ENCODE results near the gene KYNU. TPM values are rescaled to one million over a fixed set of nuclear protein-coding genes. Genes with fewer than 3 reads are reported as not detected.

KYNU gene
- total and polyA plus RNA-seq, 2 of the 13 experiments (the other 11 are each of a cell fraction or from before 2014, with no cell fraction given) = 21.9 to 68.6 TPM

GRCh38 chr2:142863485-142863961 is 13.9 kb upstream of the KYNU start (continued):
- TF ChIP-seq RERE (CRISPR knock-in tag; IDR thresholded peaks at IDR 0.05; ENCODE audit: low read depth) = peak; percentile 95
- peak; percentile 48; the same call in 1 of the 2 replicates for TF ChIP-seq BHLHE40 (IDR thresholded peaks at IDR 0.05; ENCODE audit: low read length)
- no peak for TF ChIP-seq HNRNPH1 (optimal IDR thresholded peaks at IDR 0.05; ENCODE audit: low read depth, low read length)
- TF ChIP-seq RFX5 (IDR thresholded peaks at IDR 0.05; ENCODE audit: low read depth, low read length) = no peak
- no peak for TF ChIP-seq ZNF780A (CRISPR knock-in tag; IDR thresholded peaks at IDR 0.05)
- TF ChIP-seq ATF5 (CRISPR knock-in tag; IDR thresholded peaks at IDR 0.05; ENCODE audit: low read depth) = no peak
- TF ChIP-seq ZNF432 (CRISPR knock-in tag; IDR thresholded peaks at IDR 0.05; ENCODE audit: borderline replicate concordance) = no peak
- peak; percentile 98 for TF ChIP-seq FOXJ3 (CRISPR knock-in tag; IDR thresholded peaks at IDR 0.05; ENCODE audit: borderline replicate concordance)
- no peak for TF ChIP-seq GZF1 (CRISPR knock-in tag; IDR thresholded peaks at IDR 0.05)
- TF ChIP-seq SP4 (CRISPR knock-in tag; IDR thresholded peaks at IDR 0.05) = no peak
- TF ChIP-seq MIER3 (CRISPR knock-in tag; IDR thresholded peaks at IDR 0.05; ENCODE audit: borderline replicate concordance) = peak; percentile 96; the same call in 1 of the 2 replicates
- peak; percentile 84; the same call in 1 of the 2 replicates for TF ChIP-seq SALL1 (CRISPR knock-in tag; IDR thresholded peaks at IDR 0.05)
- no peak for TF ChIP-seq ZMAT5 (CRISPR knock-in tag; IDR thresholded peaks at IDR 0.05; ENCODE audit: borderline replicate concordance, low read depth)
- TF ChIP-seq FOXK2 (IDR thresholded peaks at IDR 0.05) = peak; percentile 99
- TF ChIP-seq KAT7 (CRISPR knock-in tag; IDR thresholded peaks at IDR 0.05; ENCODE audit: borderline replicate concordance) = no peak; the same call in 1 of the 2 replicates
- TF ChIP-seq AFF4 (CRISPR knock-in tag; IDR thresholded peaks at IDR 0.05) = no peak
- TF ChIP-seq ZNF547 (CRISPR knock-in tag; IDR thresholded peaks at IDR 0.05) = no peak
- no peak for TF ChIP-seq HOXA3 (CRISPR knock-in tag; IDR thresholded peaks at IDR 0.05)
- TF ChIP-seq BRF2 (CRISPR knock-in tag; IDR thresholded peaks at IDR 0.05) = no peak

All from HepG2 (cell line).